ENCODE results near the gene SH3GL3.

SH3GL3 gene

GRCh38 chr15:83462953-83463433 is 15.9 kb downstream of the SH3GL3 start:
- no peak for DNase-seq (ENCODE audit: low read depth in 2 of 2)

DNA sequence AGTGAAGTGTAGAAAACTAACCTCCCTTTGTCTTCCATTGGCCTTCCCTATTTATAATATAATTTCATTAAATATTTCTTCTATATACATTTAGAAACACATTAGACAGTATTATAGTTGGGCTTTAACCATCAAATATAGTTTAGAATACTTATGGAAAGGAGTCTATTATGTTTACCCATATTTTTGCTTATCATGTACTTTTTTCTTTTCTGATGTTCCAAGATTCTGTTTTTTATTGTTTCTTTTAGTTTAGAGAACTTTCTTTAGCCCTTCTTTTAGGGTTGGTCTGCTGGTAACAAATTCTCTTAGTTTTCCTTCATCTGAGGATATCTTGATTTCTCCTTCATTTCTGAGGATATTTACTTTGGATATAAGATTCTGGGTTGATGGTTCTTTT is 23.7 kb downstream of the SH3GL3 start:
- DNase-seq (ENCODE audit: low read depth in 2 of 2): no peak

- DNase-seq (ENCODE audit: low read depth in 2 of 2): no peak
Observed at GRCh38 chr15:83471307-83471866, 24.2 kb downstream of the SH3GL3 start.

DNA sequence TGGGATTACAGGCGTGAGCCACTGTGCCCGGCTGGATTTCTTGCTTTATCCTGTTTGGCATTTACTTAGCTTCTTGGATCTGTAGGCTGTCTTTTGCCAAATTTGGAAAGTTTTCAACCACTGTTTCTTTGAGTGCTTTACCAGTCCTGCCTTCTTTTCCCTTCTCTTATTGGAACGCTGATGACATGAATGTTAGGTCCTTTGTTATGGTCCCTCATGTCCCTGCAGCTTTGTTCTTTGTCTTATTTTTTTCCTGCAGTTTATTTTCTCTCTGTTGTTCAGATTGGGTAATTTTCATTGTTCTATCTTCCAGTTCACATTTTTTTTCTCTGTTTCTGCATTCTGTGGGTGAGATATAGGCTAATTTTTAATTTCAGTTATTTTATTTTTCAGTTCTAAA is 25.0 kb downstream of the SH3GL3 start:
- DNase-seq (ENCODE audit: low read depth in 2 of 2): no peak

- DNase-seq (ENCODE audit: low read depth in 2 of 2): no peak
Observed at GRCh38 chr15:83472797-83473196, 25.7 kb downstream of the SH3GL3 start.

GRCh38 chr15:83474578-83474977 is 27.4 kb downstream of the SH3GL3 start:
- no peak for DNase-seq (ENCODE audit: low read depth in 2 of 2)

DNA sequence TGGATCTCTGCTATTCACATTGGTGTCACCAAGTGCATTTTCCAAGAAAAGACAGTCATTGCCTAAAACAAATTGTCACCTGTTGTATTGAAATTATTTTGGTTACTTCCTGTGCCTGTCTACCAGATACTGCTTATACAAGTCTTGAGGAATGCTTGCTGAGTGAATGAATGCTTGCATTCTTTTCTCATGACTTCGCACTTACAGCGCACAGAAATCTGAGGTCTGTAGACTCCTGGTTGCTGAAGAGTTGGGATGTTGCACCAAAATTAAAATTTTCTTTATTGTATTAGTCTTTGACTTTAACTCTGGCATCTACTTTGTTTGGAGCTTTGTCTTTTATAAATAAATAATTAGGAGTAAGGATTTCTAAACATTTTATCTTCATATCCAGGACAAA is 28.4 kb downstream of the SH3GL3 start:
- DNase-seq (ENCODE audit: low read depth in 2 of 2): no peak

GRCh38 chr15:83476066-83476465 is 28.9 kb downstream of the SH3GL3 start:
- no peak for DNase-seq (ENCODE audit: low read depth in 2 of 2)

- no peak for DNase-seq (ENCODE audit: low read depth in 2 of 2)
Observed at GRCh38 chr15:83476708-83477107, 29.6 kb downstream of the SH3GL3 start.

DNA sequence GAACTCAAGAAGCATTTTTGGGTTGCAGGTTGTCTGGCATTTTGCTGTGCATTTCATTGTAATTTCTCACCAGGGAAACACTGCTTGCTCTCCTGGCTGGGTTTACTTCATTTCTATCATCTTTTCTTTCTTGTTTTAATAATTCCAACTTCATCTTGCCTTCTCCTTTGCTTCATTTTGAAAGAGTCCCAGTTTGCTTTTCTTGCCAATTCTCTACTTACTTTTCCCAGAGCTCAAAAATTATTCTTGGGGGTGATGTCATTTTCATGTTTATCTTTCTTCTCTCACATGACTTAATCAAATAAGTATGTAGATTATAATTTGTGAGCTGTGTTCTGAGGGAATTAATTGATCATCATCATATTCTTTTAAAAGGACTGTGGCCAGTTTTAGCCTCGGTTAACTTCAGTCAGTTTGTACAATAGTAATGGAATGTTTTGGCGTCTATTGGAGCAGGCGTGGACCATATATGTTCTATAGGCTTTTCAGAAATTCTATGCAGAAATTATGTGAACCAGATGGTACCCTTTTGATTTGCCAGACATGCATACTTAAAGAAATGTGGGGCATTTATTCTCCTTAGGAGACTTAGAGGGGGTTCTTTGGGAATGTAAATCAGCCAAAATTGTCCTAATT is 30.1 kb downstream of the SH3GL3 start:
- DNase-seq (ENCODE audit: low read depth in 2 of 2): no peak

DNA sequence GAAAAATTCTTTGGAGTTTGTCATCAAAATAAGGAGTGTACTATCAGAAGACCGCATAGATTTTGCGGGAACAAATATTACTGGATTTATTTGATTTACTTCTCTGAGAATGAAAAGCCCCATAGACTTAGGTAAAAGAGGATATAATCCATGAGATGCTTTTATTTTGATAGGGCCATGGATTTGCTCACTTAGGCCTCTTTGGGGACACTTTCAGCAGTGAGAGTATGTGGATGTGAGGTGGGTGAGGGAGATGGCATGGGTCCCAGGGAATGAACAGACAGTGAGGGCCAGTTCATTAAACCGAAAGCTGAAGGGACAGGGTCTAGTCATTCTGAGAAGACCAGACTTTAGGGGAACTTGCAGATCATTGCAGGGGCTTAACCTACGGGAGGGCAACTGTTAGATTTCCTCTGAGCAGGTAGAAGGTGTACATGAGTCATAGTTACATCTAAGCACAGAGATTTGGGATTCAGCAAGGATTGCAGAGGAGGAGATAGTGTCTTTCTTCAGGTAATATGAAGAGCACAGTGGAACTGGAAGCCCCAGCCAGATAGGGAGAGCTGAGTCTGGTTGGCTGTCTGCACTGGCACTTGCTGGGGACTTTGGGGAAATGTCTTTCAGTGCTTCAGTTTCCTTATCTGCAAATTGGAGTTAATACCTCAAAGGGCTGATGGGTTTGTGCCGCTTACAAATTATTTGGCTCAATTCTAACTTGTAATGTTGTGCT is 30.8 kb downstream of the SH3GL3 start:
- no peak for DNase-seq (ENCODE audit: low read depth in 2 of 2)

- no peak for DNase-seq (ENCODE audit: low read depth in 2 of 2)
Observed at GRCh38 chr15:83483612-83484011, 36.5 kb downstream of the SH3GL3 start.

- DNase-seq (ENCODE audit: low read depth in 2 of 2): no peak
Observed at GRCh38 chr15:83484636-83485035, 37.5 kb downstream of the SH3GL3 start.

DNA sequence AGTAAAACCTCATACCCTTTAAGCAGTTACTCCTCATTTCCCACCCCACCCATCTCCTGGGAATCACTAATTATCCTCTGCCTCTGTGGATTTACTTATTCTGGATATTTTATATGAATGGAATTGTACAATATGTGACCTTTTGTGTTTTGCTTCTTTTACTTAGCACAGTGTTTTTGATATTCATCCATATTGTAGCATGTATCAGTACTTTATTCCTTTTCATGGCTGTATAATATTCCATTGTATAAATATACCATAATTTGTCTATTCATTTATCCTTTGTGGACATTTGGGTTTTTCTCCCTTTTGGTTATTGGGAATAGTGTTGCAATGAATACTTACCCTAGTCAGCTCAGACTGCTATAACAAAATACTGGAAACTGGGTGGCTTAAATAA is 39.2 kb downstream of the SH3GL3 start:
- DNase-seq (ENCODE audit: low read depth in 2 of 2): no peak

DNA sequence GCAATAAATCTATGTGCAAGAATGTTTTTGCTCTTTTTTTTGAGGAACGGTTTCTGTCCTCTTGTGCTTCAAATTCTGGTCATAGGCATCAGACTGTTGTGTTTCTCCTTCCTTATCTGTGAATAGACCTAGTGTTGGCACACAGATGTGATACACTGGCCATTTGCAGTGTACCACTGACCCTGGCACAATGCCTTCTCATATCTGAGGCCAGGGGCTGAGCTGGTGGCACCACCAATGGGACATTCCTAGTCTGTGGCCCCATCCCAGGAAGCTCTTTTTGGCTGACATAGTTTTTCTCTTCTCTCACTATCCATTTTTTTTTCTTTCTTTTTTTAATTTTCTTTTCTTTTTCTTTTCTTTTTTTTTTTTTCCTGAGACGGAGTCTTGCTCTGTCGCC is 40.4 kb downstream of the SH3GL3 start:
- DNase-seq (ENCODE audit: low read depth in 2 of 2): no peak

GRCh38 chr15:83489690-83490089 is 42.5 kb downstream of the SH3GL3 start:
- no peak for DNase-seq (ENCODE audit: low read depth in 2 of 2)

DNA sequence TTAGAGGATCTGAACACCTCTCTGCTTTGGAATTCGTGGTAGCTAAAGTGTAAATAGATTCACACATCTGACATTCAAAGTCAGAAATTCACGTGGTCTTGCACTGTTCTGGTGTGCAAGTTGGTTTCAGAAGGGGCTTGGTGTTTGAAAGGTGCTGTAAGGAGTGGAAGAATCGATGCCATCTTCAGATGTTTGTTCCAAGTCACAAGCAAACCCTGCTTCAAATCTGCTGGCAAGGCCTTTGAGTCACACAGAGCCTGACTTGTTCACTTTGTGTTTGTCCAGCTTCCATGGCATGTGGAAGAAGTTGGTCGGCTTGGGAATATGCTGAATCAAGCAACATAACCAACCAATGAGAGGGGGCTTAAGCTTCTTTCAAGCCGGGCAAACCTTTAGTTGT is 44.3 kb downstream of the SH3GL3 start:
- DNase-seq (ENCODE audit: low read depth in 2 of 2): no peak

- no peak for DNase-seq (ENCODE audit: low read depth in 2 of 2)
Observed at GRCh38 chr15:83496766-83497165, 49.6 kb downstream of the SH3GL3 start.

DNA sequence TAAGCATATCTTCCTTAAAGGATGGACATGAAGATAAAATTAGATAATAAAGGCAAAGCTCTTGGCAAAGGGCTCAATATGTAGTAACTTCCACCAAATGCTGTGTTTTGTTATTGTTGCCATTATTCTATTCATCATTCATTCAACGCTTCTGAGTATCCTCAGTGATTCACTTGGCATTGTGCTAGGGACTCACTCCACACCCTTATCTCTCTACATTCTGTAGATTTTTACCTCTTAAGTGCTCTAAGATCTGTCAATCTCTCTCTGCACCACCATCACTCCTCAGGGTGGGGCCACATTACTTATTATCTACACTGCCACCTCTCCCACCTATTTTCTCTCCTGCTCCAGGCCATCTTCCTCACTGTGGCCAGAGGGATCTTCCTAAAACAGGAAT is 51.2 kb downstream of the SH3GL3 start:
- DNase-seq (ENCODE audit: low read depth in 2 of 2): no peak

- DNase-seq (ENCODE audit: low read depth in 2 of 2): no peak
Observed at GRCh38 chr15:83498801-83499200, 51.7 kb downstream of the SH3GL3 start.

GRCh38 chr15:83499476-83499875 is 52.3 kb downstream of the SH3GL3 start:
- DNase-seq (ENCODE audit: low read depth in 2 of 2): no peak

GRCh38 chr15:83503595-83504364 is 56.6 kb downstream of the SH3GL3 start:
- no peak for DNase-seq (ENCODE audit: low read depth in 2 of 2)
